ENCODE measurements around the gene UGT1A9. TPM values are rescaled to one million over a fixed set of nuclear protein-coding genes. Genes with fewer than 3 reads are reported as not detected.
"Not testable (repeated sequence)": the region's sequence is repeated elsewhere in the genome, so short reads cannot be mapped to it uniquely, and the experiment has no call there.

The UGT1A9 gene
- total and polyA plus RNA-seq, 2 experiments from 2014 or later, result 9.6 to 12.6 TPM

- no peak for DNase-seq (ENCODE audit: low spot score)
- WGBS (ENCODE audit: low lambda C conversion rate, missing lambda C conversion rate), result 88% methylated on average over 2 of the region's 2 CpGs
Measured at GRCh38 chr2:233714121-233714520, 42.4 kb downstream of the UGT1A9 start.

GRCh38 chr2:233718552-233718951 is 46.9 kb downstream of the UGT1A9 start, which contains the start of gene UGT1A4:
UGT1A4 (plus strand) TSS chr2:233718736; CDS start chr2:233718821, 85 bp downstream.
- H3K4me3 ChIP-seq, result no peak within 1 kb of the TSS
- no peaks in the 10 kb centered on the region for H3K27me3 ChIP-seq
- no peaks in the 10 kb centered on the region for H4K20me1 ChIP-seq (ENCODE audit: insufficient read depth, poor library complexity, severe bottlenecking)
- DNase-seq (ENCODE audit: low spot score), result no peak
- no peaks in the 10 kb centered on the region for H3K9me2 ChIP-seq (replicated peaks; ENCODE audit: insufficient read depth)
- no peak within 1 kb of the TSS for H2AFZ ChIP-seq
- H3K27ac ChIP-seq, result no peak within 1 kb of the TSS
- no peaks in the 10 kb centered on the region for H3K4me1 ChIP-seq (ENCODE audit: insufficient read depth)
- TF ChIP-seq EZH2phosphoT487 (IDR thresholded peaks at IDR 0.05; ENCODE audit: low read depth, severe bottlenecking, unreplicated experiment), result no peak
- no peaks in the 10 kb centered on the region for H3K79me2 ChIP-seq
- no peaks in the 10 kb centered on the region for H3K9me3 ChIP-seq (ENCODE audit: low read depth)
- H3K36me3 ChIP-seq (replicated peaks; ENCODE audit: insufficient read depth, low read depth), result no peaks in the 10 kb centered on the region
- WGBS (ENCODE audit: low lambda C conversion rate, missing lambda C conversion rate), result 87% methylated on average over 7 of the region's 7 CpGs
- no peak within 1 kb of the TSS for H3K4me2 ChIP-seq

More at GRCh38 chr2:233714121-233714520, 42.4 kb downstream of the UGT1A9 start:
- Histone ChIP-seq H3K36me3 (replicated peaks; ENCODE audit: insufficient read depth, low read depth) (no peaks in the 10 kb centered on the region), H2AFZ (no peak overlapping the region), H3K9me2 (replicated peaks; ENCODE audit: insufficient read depth) (no peaks in the 10 kb centered on the region), H3K27ac (no peak overlapping the region), H3K79me2 (no peaks in the 10 kb centered on the region), H3K27me3 (no peaks in the 10 kb centered on the region), H4K20me1 (ENCODE audit: insufficient read depth, poor library complexity, severe bottlenecking) (no peaks in the 10 kb centered on the region), H3K4me2 (no peak overlapping the region), H3K9me3 (ENCODE audit: low read depth) (no peaks in the 10 kb centered on the region), H3K4me3 (no peak overlapping the region), H3K4me1 (ENCODE audit: insufficient read depth) (no peaks in the 10 kb centered on the region)
- TF ChIP-seq EZH2phosphoT487 (IDR thresholded peaks at IDR 0.05; ENCODE audit: low read depth, severe bottlenecking, unreplicated experiment), result no peak
- TF ChIP-seq EZH2 (IDR thresholded peaks at IDR 0.05; ENCODE audit: borderline replicate concordance), result no peak
- TF ChIP-seq CTCF (IDR thresholded peaks at IDR 0.05; ENCODE audit: poor library complexity), result no peak

DNA sequence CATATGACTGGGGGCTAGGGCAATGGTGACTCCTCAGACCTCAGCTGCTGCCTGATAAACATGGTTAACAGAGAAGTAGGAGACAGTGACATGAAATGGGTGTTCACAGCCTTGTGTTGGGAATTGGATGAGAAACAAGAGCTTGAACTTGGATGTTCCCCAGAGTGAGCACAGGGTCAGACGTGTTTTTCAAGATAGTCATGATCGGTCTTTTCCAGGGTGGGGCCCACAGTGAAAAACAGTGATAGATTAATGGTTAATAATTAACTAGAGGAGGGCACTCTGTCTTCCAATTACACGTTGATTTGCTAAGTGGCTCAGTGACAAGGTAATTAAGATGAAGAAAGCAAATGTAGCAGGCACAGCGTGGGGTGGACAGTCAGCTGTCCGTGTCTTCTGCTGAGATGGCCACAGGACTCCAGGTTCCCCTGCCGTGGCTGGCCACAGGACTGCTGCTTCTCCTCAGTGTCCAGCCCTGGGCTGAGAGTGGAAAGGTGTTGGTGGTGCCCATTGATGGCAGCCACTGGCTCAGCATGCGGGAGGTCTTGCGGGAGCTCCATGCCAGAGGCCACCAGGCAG is 57.1 kb downstream of the UGT1A9 start, which contains the start of gene UGT1A3:
Gene UGT1A3 (plus strand): TSS at position 320 of the 579 bp plus-strand sequence. CDS start 85 bp downstream, at position 405.
- Histone ChIP-seq H3K4me3 (no peak within 1 kb of the TSS), H3K9me2 (replicated peaks; ENCODE audit: insufficient read depth) (no peaks in the 10 kb centered on the region), H3K9me3 (ENCODE audit: low read depth) (no peaks in the 10 kb centered on the region), H3K36me3 (replicated peaks; ENCODE audit: insufficient read depth, low read depth) (no peaks in the 10 kb centered on the region), H3K27ac (no peak within 1 kb of the TSS), H2AFZ (no peak within 1 kb of the TSS), H4K20me1 (ENCODE audit: insufficient read depth, poor library complexity, severe bottlenecking) (no peaks in the 10 kb centered on the region), H3K4me2 (no peak within 1 kb of the TSS), H3K4me1 (ENCODE audit: insufficient read depth) (no peaks in the 10 kb centered on the region), H3K27me3 (no peaks in the 10 kb centered on the region), H3K79me2 (no peaks in the 10 kb centered on the region)
- WGBS (ENCODE audit: low lambda C conversion rate, missing lambda C conversion rate), result 81% methylated on average over 8 of the region's 8 CpGs
- DNase-seq (ENCODE audit: low spot score), result no peak
- TF ChIP-seq CTCF (IDR thresholded peaks at IDR 0.05; ENCODE audit: poor library complexity), result no peak
- no peak for TF ChIP-seq EZH2 (IDR thresholded peaks at IDR 0.05; ENCODE audit: borderline replicate concordance)
- TF ChIP-seq EZH2phosphoT487 (IDR thresholded peaks at IDR 0.05; ENCODE audit: low read depth, severe bottlenecking, unreplicated experiment), result no peak

DNA sequence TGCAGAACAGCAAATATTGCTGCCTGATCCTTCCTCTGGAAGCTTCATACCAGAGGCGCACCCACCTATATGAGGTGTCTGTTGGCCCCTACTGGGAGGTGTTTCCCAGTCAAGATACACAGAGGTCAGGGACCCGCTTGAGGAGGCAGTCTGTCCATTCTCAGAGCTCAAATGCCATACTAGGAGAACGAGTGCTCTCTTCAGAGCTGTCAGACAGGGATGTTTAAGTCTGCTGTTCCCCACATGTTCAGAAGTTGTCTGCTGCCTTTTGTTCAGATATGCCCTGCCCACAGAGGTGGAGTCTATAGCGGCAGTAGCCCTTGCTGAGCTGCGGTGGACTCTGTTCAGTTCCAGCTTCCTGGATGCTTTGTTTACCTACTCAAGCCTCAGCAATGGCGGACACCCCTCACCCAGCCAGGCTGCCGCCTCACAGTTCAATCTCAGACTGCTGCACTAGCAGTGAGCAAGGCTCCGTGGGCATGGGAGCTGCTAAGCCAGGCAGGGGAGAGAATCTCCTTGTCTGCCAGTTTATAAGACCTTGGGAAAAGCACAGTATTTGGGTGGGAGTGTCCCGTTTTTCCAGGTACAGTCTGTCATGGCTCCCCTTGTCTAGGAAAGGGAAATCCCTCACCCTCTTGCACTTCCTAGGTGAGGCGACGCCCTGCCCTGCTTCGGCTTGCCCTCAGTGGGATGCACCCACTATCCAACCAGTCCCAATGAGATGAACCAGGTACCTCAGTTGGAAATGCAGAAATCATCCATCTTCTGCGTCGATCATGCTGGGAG is 65.4 kb downstream of the UGT1A9 start:
- H3K4me2 ChIP-seq; H3K27me3 ChIP-seq; H4K20me1 ChIP-seq (ENCODE audit: insufficient read depth, poor library complexity, severe bottlenecking); H2AFZ ChIP-seq; H3K36me3 ChIP-seq (replicated peaks; ENCODE audit: insufficient read depth, low read depth); H3K4me1 ChIP-seq (ENCODE audit: insufficient read depth); H3K27ac ChIP-seq; H3K79me2 ChIP-seq; H3K9me3 ChIP-seq (ENCODE audit: low read depth); DNase-seq (ENCODE audit: low spot score); H3K9me2 ChIP-seq (replicated peaks; ENCODE audit: insufficient read depth); H3K4me3 ChIP-seq: not testable (repeated sequence)
- WGBS (ENCODE audit: low lambda C conversion rate, missing lambda C conversion rate), result 84% methylated on average over 14 of the region's 14 CpGs

All from hepatocyte (in vitro differentiated cells).